ENCODE measurements around the gene ELANE. TPM values are rescaled to one million over a fixed set of nuclear protein-coding genes. Genes with fewer than 3 reads are reported as not detected.

ELANE gene
- total and polyA plus RNA-seq, 4 donors: 1.4 to 21.0 (median 9.3) TPM

DNA sequence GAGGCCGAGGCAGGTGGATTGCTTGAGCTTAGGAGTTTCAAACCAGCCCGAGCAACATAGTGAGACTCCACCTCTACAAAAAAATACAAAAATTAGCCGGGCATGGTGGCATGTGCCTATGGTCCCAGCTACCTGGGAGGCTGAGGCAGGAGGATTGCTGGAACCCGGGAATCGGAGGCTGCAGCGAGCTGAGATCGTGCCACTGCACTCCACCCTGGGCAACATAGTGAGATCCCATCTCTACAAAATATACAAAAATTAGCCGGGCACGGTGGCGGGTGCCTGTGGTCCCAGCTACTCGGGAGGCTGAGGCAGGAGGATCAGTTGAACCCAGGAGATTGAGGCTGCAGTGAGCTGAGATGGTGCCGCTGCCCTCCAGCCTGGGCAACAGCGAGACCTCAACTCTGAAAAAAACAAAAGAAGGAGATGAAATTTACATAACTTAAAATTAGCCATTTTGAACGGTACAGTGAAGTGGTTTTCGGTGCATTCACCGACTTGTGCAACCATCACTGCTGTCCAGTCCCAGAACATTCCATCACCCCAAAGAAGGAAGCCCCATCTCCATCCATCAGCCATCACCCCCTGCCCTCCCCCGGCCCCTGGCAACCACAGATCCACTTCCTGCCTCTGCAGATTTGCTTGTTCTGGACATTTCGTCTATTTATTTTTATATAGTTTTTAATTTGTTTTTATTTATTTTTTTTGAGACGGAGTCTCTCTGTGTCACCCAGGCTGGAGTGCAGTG lies 26.0 kb upstream of the ELANE start:
- Histone ChIP-seq H3K27ac (ENCODE audit: low read depth in 1 of 2, low read length in 1 of 2) (no peak overlapping the region), H3K27me3 (ENCODE audit: control insufficient read depth in 3 of 3, insufficient read depth in 3 of 3, low read length in 2 of 3) (peaks cover 0 to 4% (median 0%) of the 10 kb centered on the region in 3 donors), H3K9ac (ENCODE audit: insufficient read depth in 1 of 2, low read length in 2 of 2) (no peak overlapping the region), H3K4me3 (no peak overlapping the region), H3K4me1 (ENCODE audit: control insufficient read depth in 5 of 5, insufficient read depth in 5 of 5, low read length in 5 of 5) (peaks cover 0 to 4% (median 3%) of the 10 kb centered on the region in 5 donors), H3K36me3 (ENCODE audit: control insufficient read depth in 4 of 4, insufficient read depth in 4 of 4, low read length in 4 of 4) (no peaks in the 10 kb centered on the region), H3K9me3 (ENCODE audit: control insufficient read depth in 4 of 4, insufficient read depth in 3 of 4, low read length in 3 of 4) (no peaks in the 10 kb centered on the region)
- WGBS, 2 donors: 64 to 71% methylated on average over 19 of the region's 19 CpGs
- DNase-seq: peak in 2 of 3 donors; percentile 60 to 66
- no peak for ATAC-seq (ENCODE audit: insufficient read depth, low FRiP score)
- TF ChIP-seq, protein P1, sequence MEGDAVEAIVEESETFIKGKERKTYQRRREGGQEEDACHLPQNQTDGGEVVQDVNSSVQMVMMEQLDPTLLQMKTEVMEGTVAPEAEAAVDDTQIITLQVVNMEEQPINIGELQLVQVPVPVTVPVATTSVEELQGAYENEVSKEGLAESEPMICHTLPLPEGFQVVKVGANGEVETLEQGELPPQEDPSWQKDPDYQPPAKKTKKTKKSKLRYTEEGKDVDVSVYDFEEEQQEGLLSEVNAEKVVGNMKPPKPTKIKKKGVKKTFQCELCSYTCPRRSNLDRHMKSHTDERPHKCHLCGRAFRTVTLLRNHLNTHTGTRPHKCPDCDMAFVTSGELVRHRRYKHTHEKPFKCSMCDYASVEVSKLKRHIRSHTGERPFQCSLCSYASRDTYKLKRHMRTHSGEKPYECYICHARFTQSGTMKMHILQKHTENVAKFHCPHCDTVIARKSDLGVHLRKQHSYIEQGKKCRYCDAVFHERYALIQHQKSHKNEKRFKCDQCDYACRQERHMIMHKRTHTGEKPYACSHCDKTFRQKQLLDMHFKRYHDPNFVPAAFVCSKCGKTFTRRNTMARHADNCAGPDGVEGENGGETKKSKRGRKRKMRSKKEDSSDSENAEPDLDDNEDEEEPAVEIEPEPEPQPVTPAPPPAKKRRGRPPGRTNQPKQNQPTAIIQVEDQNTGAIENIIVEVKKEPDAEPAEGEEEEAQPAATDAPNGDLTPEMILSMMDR (IDR thresholded peaks at IDR 0.05; ENCODE audit: control extremely low read depth, extremely low read depth): no peak

DNA sequence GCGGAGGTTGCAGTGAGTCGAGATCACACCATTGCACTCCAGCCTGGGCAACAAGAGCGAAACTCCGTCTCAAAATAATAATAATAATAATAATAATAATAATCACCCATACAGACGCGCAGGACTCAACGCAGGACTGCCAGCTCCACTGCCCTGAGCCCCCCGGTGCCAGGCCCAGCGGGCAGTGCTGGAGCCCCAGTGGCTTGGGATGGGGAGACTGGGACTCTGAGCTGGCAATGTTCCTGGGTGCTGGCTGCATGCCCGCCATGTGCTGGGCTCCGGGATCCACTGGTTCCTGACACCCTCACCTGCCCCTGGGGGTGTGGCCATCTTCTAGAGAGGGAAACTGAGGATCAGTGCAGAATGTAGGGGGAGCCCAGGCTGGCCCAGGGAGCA lies 24.8 kb upstream of the ELANE start:
- no peak for ATAC-seq (ENCODE audit: insufficient read depth, low FRiP score)
- peaks cover 0 to 4% (median 3%) of the 10 kb centered on the region in 3 donors for H3K27me3 ChIP-seq (ENCODE audit: control insufficient read depth in 3 of 3, insufficient read depth in 3 of 3, low read length in 2 of 3)

DNA sequence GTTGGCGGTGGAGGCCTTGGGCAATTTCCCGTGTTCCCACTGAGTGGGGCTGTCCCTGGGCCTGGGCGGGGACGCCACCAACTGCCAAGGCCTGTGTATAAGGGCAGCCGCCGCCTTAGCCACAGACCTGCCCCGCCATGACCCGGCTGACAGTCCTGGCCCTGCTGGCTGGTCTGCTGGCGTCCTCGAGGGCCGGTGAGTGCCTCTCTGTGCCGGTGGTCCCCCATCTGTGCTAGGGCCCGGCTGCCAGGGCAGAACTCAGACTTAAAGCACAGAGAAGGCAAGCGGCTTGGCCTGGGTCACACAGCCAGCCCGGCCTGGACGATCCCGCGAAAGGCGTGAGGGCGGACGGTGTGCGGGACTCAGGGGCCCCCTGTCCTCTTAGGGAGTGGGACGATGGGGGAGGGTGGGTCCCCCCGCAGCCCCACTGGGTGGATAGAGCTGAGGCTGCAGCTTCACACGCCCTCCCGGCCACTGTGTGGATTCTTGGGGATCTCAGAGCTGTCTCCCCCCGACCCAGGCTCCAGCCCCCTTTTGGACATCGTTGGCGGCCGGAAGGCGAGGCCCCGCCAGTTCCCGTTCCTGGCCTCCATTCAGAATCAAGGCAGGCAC lies 24.3 kb upstream of the ELANE start, which contains the start of gene AZU1:
Gene AZU1, plus strand, starts transcription at position 128 of the 612 bp plus-strand sequence. Its CDS starts 10 bp downstream, at position 138.
- DNase-seq: no peak
- Histone ChIP-seq H3K27me3 (ENCODE audit: control insufficient read depth in 3 of 3, insufficient read depth in 3 of 3, low read length in 2 of 3) (peaks cover 0 to 4% (median 0%) of the 10 kb centered on the region in 3 donors), H3K36me3 (ENCODE audit: control insufficient read depth in 4 of 4, insufficient read depth in 4 of 4, low read length in 4 of 4) (no peaks in the 10 kb centered on the region), H3K4me3 (no peak within 1 kb of the TSS), H3K9me3 (ENCODE audit: control insufficient read depth in 4 of 4, insufficient read depth in 3 of 4, low read length in 3 of 4) (no peaks in the 10 kb centered on the region), H3K4me1 (ENCODE audit: control insufficient read depth in 5 of 5, insufficient read depth in 5 of 5, low read length in 5 of 5) (peaks cover 0 to 3% (median 0%) of the 10 kb centered on the region in 5 donors), H3K9ac (ENCODE audit: insufficient read depth in 1 of 2, low read length in 2 of 2) (no peak within 1 kb of the TSS), H3K27ac (ENCODE audit: low read depth in 1 of 2, low read length in 1 of 2) (no peak within 1 kb of the TSS)
- no peak for ATAC-seq (ENCODE audit: insufficient read depth, low FRiP score)
- 28 to 58% methylated on average over 29 to 33 of the region's 33 CpGs for WGBS, 2 donors
- TF ChIP-seq, protein P1 (IDR thresholded peaks at IDR 0.05; ENCODE audit: control extremely low read depth, extremely low read depth): no peak

More for the DNA sequence above, 24.8 kb upstream of the ELANE start:
- DNase-seq: no peak
- Histone ChIP-seq H3K4me1 (ENCODE audit: control insufficient read depth in 5 of 5, insufficient read depth in 5 of 5, low read length in 5 of 5) (peaks cover 0 to 3% (median 0%) of the 10 kb centered on the region in 5 donors), H3K27ac (ENCODE audit: low read depth in 1 of 2, low read length in 1 of 2) (no peak overlapping the region), H3K4me3 (no peak overlapping the region), H3K9me3 (ENCODE audit: control insufficient read depth in 4 of 4, insufficient read depth in 3 of 4, low read length in 3 of 4) (no peaks in the 10 kb centered on the region), H3K9ac (ENCODE audit: insufficient read depth in 1 of 2, low read length in 2 of 2) (no peak overlapping the region), H3K36me3 (ENCODE audit: control insufficient read depth in 4 of 4, insufficient read depth in 4 of 4, low read length in 4 of 4) (no peaks in the 10 kb centered on the region)
- 71 to 82% methylated on average over 11 of the region's 11 CpGs for WGBS, 2 donors
- TF ChIP-seq, protein P1 (IDR thresholded peaks at IDR 0.05; ENCODE audit: control extremely low read depth, extremely low read depth): no peak
